Calu3 (cell line): Measurements from ENCODE around the gene NBEA. TPM values are rescaled to one million over a fixed set of nuclear protein-coding genes. Genes with fewer than 3 reads are reported as not detected.

ENCODE experiments used
- BruUV-seq: library from RNA; stranded (reverse); fragments of 400-500 nt; replicated peaks from 2 replicates; lab custom pipeline; 2021; lab: Mats Ljungman, UMichigan
- CTCF ChIA-PET: fragments of 300-600 bp; sonication (Branson Sonifier 250); formaldehyde crosslinking; loops from one replicate; lab custom pipeline; 2022; ENCODE audit warnings: antibody characterized with exemption; lab: Charles Lee
- DNase-seq: peaks from one replicate; pipeline ENCODE4 v3.0.0; 2022
- H3K27ac Mint-ChIP-seq: one replicate; pipeline ENCODE4 v1.8.0; 2022; ENCODE audit warnings: mixed read lengths; ENCODE audit not compliant: unreplicated experiment
- H3K27me3 Mint-ChIP-seq: one replicate; pipeline ENCODE4 v1.8.0; 2022; ENCODE audit warnings: mixed read lengths; ENCODE audit not compliant: unreplicated experiment
- H3K36me3 Mint-ChIP-seq: one replicate; pipeline ENCODE4 v1.8.0; 2022; ENCODE audit warnings: mild to moderate bottlenecking, moderate library complexity, mixed read lengths; ENCODE audit not compliant: insufficient read depth, unreplicated experiment
- H3K4me1 Mint-ChIP-seq: one replicate; pipeline ENCODE4 v1.8.0; 2022; ENCODE audit warnings: mild to moderate bottlenecking, low read depth, mixed read lengths; ENCODE audit not compliant: unreplicated experiment
- H3K4me3 Mint-ChIP-seq: one replicate; pipeline ENCODE4 v1.8.0; 2022; ENCODE audit warnings: mild to moderate bottlenecking, low read depth, moderate library complexity, mixed read lengths; ENCODE audit not compliant: unreplicated experiment
- H3K9me3 Mint-ChIP-seq: one replicate; pipeline ENCODE4 v1.8.0; 2022; ENCODE audit warnings: low read depth, mixed read lengths; ENCODE audit not compliant: unreplicated experiment
- intact Hi-C: fragments of 100-400 bp; cut with micrococcal nuclease; formaldehyde crosslinking; loops from one replicate; pipeline ENCODE4 v1.10.0; 2022; ENCODE audit not compliant: unreplicated experiment
- total RNA-seq: library from RNA; stranded (reverse); gene quantifications from 2 replicates; pipeline ENCODE4 v1.2.3, GENCODE V29; 2022
- TF ChIP-seq, protein P1 (sequence below): fragments of 200-600 bp; IDR thresholded peaks from one replicate; pipeline ENCODE4 v1.8.0; 2022; ENCODE audit warnings: antibody characterized with exemption; ENCODE audit not compliant: unreplicated experiment

NBEA gene
- total RNA-seq, 1 experiment from 2014 or later = 18.0 TPM

DNA sequence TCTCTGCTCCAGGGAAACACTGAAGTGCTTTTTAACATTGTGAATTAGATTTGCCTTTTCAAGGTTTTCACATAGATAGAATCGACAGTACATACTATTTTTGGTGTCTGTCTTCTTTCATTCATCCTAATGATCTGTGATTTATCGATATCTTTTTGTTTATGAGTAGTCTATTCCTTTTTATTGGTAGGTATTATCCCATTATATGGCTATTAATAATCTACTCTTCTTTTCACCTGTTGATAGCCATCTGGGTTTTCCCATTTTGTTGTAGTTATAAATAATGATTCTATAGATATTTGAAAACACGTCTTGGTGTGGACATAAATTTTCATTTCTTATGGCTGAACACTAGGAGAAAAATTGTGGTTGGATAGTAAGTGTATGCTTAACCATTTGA, 271.8 kb downstream of the NBEA start:
- Mint-ChIP-seq H3K27me3 (no peaks in the 10 kb centered on the region), H3K36me3 (no peaks in the 10 kb centered on the region), H3K9me3 (no peaks in the 10 kb centered on the region), H3K4me3 (no peak overlapping the region), H3K4me1 (no peaks in the 10 kb centered on the region), H3K27ac (no peak overlapping the region)
- CTCF ChIA-PET = no interaction called here
- no peak for DNase-seq
- intact Hi-C loops = no loop called here
- BruUV-seq = no TSS peak
- TF ChIP-seq, protein P1, sequence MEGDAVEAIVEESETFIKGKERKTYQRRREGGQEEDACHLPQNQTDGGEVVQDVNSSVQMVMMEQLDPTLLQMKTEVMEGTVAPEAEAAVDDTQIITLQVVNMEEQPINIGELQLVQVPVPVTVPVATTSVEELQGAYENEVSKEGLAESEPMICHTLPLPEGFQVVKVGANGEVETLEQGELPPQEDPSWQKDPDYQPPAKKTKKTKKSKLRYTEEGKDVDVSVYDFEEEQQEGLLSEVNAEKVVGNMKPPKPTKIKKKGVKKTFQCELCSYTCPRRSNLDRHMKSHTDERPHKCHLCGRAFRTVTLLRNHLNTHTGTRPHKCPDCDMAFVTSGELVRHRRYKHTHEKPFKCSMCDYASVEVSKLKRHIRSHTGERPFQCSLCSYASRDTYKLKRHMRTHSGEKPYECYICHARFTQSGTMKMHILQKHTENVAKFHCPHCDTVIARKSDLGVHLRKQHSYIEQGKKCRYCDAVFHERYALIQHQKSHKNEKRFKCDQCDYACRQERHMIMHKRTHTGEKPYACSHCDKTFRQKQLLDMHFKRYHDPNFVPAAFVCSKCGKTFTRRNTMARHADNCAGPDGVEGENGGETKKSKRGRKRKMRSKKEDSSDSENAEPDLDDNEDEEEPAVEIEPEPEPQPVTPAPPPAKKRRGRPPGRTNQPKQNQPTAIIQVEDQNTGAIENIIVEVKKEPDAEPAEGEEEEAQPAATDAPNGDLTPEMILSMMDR = no peak

DNA sequence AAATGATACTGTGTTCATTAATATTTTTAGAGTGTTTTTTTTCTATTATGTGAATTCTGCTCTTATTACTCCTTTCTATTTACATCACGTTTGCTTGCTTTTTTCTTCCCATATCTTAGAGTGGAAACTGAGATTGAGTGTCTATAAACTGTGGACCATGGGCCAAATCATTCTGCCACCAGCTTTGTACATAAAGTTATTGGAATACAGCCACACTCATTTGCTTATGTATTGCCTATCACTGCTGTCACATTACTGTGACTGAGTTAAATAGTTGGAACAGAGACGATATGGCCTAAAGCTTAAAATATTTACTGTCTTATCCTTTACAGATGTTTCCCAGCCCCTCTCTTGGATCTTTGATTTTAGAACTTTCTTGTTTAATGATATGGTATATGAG, 274.1 kb downstream of the NBEA start:
- no peak overlapping the region for H3K27ac Mint-ChIP-seq
- intact Hi-C loops = no loop called here
- CTCF ChIA-PET = interaction anchor here (0.6 kb wide), 1 partner anchor 574 kb away, joined by 5 read pairs; no protein-coding TSS in a partner anchor
- BruUV-seq = no TSS peak
- no peak for DNase-seq
- no peaks in the 10 kb centered on the region for H3K4me1 Mint-ChIP-seq
- no peak overlapping the region for H3K4me3 Mint-ChIP-seq
- H3K36me3 Mint-ChIP-seq = no peaks in the 10 kb centered on the region
- TF ChIP-seq, protein P1 = no peak
- H3K9me3 Mint-ChIP-seq = no peaks in the 10 kb centered on the region
- no peaks in the 10 kb centered on the region for H3K27me3 Mint-ChIP-seq

DNA sequence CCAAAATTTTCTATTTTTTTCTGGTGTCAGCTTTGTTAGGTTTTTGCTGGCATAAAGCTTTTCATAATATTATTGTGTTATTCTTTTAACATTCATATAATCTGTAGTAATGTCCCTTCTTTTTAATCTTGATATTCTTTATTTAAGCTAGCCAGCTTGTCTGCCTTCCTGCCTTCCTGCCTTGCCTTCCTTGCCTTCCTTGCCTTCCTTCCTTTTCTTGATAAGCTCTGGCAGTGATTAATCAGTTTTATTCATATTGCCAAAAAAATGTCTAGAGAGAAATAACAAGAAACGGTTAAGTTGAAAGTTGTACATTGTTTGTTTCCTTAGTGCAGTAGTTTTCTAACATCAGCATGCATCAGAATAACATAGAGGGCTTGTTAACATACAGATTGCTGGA, 277.0 kb downstream of the NBEA start:
- CTCF ChIA-PET = no interaction called here
- Mint-ChIP-seq H3K36me3 (no peaks in the 10 kb centered on the region), H3K27me3 (no peaks in the 10 kb centered on the region), H3K9me3 (no peaks in the 10 kb centered on the region), H3K27ac (no peak overlapping the region), H3K4me1 (no peaks in the 10 kb centered on the region), H3K4me3 (no peak overlapping the region)
- no TSS peak for BruUV-seq
- intact Hi-C loops = no loop called here
- TF ChIP-seq, protein P1 = no peak
- DNase-seq = no peak

DNA sequence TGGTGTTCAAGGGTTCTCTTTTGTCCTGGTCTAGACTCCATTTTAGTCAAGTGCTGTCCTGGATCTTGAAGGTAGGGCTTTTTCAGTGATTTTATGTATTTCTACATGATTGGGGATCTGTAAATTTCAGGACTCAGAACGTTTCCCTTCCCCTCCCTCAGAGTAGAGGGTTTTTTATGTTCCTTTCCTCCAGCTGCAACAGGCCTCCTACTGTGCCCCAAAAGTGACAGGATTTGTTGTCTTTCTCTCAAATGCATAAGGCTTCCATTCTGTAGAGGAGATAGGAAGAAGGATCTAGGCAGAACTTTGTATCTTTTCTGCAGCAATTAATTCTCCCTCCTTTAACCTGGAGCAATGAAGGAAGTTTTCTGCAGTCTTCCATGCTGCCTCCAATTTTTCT, 283.1 kb downstream of the NBEA start:
- no TSS peak for BruUV-seq
- no peak overlapping the region for H3K27ac Mint-ChIP-seq

More for the DNA sequence above, 283.1 kb downstream of the NBEA start:
- CTCF ChIA-PET = no interaction called here
- H3K36me3 Mint-ChIP-seq = no peaks in the 10 kb centered on the region
- no peaks in the 10 kb centered on the region for H3K4me1 Mint-ChIP-seq
- DNase-seq = no peak
- H3K9me3 Mint-ChIP-seq = no peaks in the 10 kb centered on the region
- intact Hi-C loops = no loop called here
- H3K4me3 Mint-ChIP-seq = no peak overlapping the region
- TF ChIP-seq, protein P1 = no peak
- H3K27me3 Mint-ChIP-seq = no peaks in the 10 kb centered on the region
